ENCODE measurements around the gene TUBB2B. TPM values are rescaled to one million over a fixed set of nuclear protein-coding genes. Genes with fewer than 3 reads are reported as not detected.
A peak's percentile ranks its signal among the peaks of the same experiment; 100 is the strongest.

Gene TUBB2B
- total RNA-seq, 4 donors from 2014 or later: 0.26 to 80.7 (median 4.3) TPM; not detected in 1

GRCh38 chr6:3258720-3259490, 31.5 kb upstream of the TUBB2B start, which contains the start of gene PSMG4:
TSS of gene PSMG4 (plus strand) at chr6:3258947. CDS start at chr6:3259023, 76 bp downstream.
- H3K9me3 ChIP-seq: no peaks in the 10 kb centered on the region
- TF ChIP-seq POLR2A (IDR thresholded peaks at IDR 0.05) (peak in 1 of 2 donors; percentile 66), CTCF (IDR thresholded peaks at IDR 0.05) (peak in 2 of 4 experiments; percentile 3 to 17)
- DNase-seq: peak; percentile 94 to 97
- H3K27ac ChIP-seq: peak within 1 kb of the TSS; percentile 73 to 79
- peaks cover 0 to 11% of the 10 kb centered on the region in 2 donors for H3K4me1 ChIP-seq
- intact Hi-C loops (cut with DNase I; ENCODE audit: low total_unique reads): no loop called here
- H3K4me3 ChIP-seq: peak within 1 kb of the TSS; percentile 79 to 99
- H3K36me3 ChIP-seq: no peaks in the 10 kb centered on the region
- H3K27me3 ChIP-seq: no peaks in the 10 kb centered on the region

GRCh38 chr6:3258201-3258600, 30.7 kb upstream of the TUBB2B start:
- Histone ChIP-seq H3K4me3 (peak overlapping the region; percentile 79 to 99), H3K36me3 (no peaks in the 10 kb centered on the region), H3K4me1 (peaks cover 0 to 11% of the 10 kb centered on the region in 2 donors), H3K27me3 (no peaks in the 10 kb centered on the region), H3K27ac (peak overlapping the region; percentile 73 to 79), H3K9me3 (no peaks in the 10 kb centered on the region)
- no peak for DNase-seq
- no peak for TF ChIP-seq POLR2A (IDR thresholded peaks at IDR 0.05)
- no peak for TF ChIP-seq CTCF (IDR thresholded peaks at IDR 0.05)
- intact Hi-C loops (cut with DNase I; ENCODE audit: low total_unique reads): no loop called here

- H3K27me3 ChIP-seq: no peaks in the 10 kb centered on the region
- no peaks in the 10 kb centered on the region for H3K9me3 ChIP-seq
- H3K4me1 ChIP-seq: no peaks in the 10 kb centered on the region
- H3K36me3 ChIP-seq: no peaks in the 10 kb centered on the region
- intact Hi-C loops (cut with DNase I; ENCODE audit: low total_unique reads): loop anchor here (5.0 kb wide), 1 partner anchor 126 kb away; no protein-coding TSS in a partner anchor
- H3K4me3 ChIP-seq: no peak overlapping the region
- H3K27ac ChIP-seq: no peak overlapping the region
- no peak for DNase-seq
- TF ChIP-seq POLR2A (IDR thresholded peaks at IDR 0.05) (no peak), CTCF (IDR thresholded peaks at IDR 0.05) (no peak)
These were observed 26.1 kb upstream of the TUBB2B start for GRCh38 chr6:3253597-3253961.

GRCh38 chr6:3252861-3253596, 25.6 kb upstream of the TUBB2B start:
- TF ChIP-seq CTCF (IDR thresholded peaks at IDR 0.05) (no peak), POLR2A (IDR thresholded peaks at IDR 0.05) (no peak)
- no peaks in the 10 kb centered on the region for H3K4me1 ChIP-seq
- H3K36me3 ChIP-seq: no peaks in the 10 kb centered on the region
- intact Hi-C loops (cut with DNase I; ENCODE audit: low total_unique reads): loop anchor here (5.0 kb wide), 1 partner anchor 126 kb away; no protein-coding TSS in a partner anchor
- H3K9me3 ChIP-seq: no peaks in the 10 kb centered on the region
- H3K4me3 ChIP-seq: no peak overlapping the region
- H3K27ac ChIP-seq: no peak overlapping the region
- no peaks in the 10 kb centered on the region for H3K27me3 ChIP-seq
- no peak for DNase-seq

GRCh38 chr6:3252369-3252768, 24.9 kb upstream of the TUBB2B start:
- Histone ChIP-seq H3K4me1 (no peaks in the 10 kb centered on the region), H3K36me3 (no peaks in the 10 kb centered on the region), H3K27me3 (no peaks in the 10 kb centered on the region), H3K27ac (no peak overlapping the region), H3K9me3 (no peaks in the 10 kb centered on the region), H3K4me3 (no peak overlapping the region)
- no peak for TF ChIP-seq CTCF (IDR thresholded peaks at IDR 0.05)
- TF ChIP-seq POLR2A (IDR thresholded peaks at IDR 0.05): no peak
- DNase-seq: no peak
- intact Hi-C loops (cut with DNase I; ENCODE audit: low total_unique reads): loop anchor here (5.0 kb wide), 1 partner anchor 125 kb away; no protein-coding TSS in a partner anchor

All from uterus (tissue), 4 donors.